OCI-LY1 (cell line): ENCODE results near the gene DGCR8.

Experiments
- H2AFZ ChIP-seq: fragments of 200-600 bp; sonication (generic), shearing (Covaris generic); 2 replicates; pipeline ENCODE4 v1.6.0; 2014; ENCODE audit warnings: antibody characterized with exemption, mild to moderate bottlenecking, low read length
- H3F3A ChIP-seq: fragments of 200-600 bp; sonication (generic), shearing (Covaris generic); 2 replicates; pipeline ENCODE4 v1.6.0; 2014; ENCODE audit warnings: mild to moderate bottlenecking, antibody characterized with exemption, low read length, moderate library complexity; ENCODE audit not compliant: insufficient read depth
- H3K27ac ChIP-seq: fragments of 200-600 bp; sonication (generic); 2 replicates; pipeline ENCODE4 v1.5.1; 2014; ENCODE audit warnings: low read length, mixed run types, mild to moderate bottlenecking, low read depth; ENCODE audit not compliant: poor library complexity, severe bottlenecking
- H3K27me3 ChIP-seq: fragments of 200-600 bp; sonication (generic); 2 replicates; pipeline ENCODE4 v1.6.0; 2014; ENCODE audit warnings: antibody characterized with exemption, mild to moderate bottlenecking, low read length, moderate library complexity; ENCODE audit not compliant: insufficient read depth
- H3K36me3 ChIP-seq: fragments of 200-600 bp; sonication (generic); 2 replicates; pipeline ENCODE4 v1.6.1; 2014; ENCODE audit warnings: mild to moderate bottlenecking, antibody characterized with exemption, low read length, moderate library complexity, mixed read lengths; ENCODE audit not compliant: insufficient read depth
- H3K4me1 ChIP-seq: fragments of 200-600 bp; sonication (generic); 2 replicates; pipeline ENCODE4 v1.5.1; 2014; ENCODE audit warnings: mild to moderate bottlenecking, low read length, moderate library complexity; ENCODE audit not compliant: insufficient read depth, severe bottlenecking
- H3K4me2 ChIP-seq: fragments of 200-600 bp; sonication (generic), shearing (Covaris generic); 2 replicates; pipeline ENCODE4 v1.6.1; 2014; ENCODE audit warnings: low read length
- H3K4me3 ChIP-seq: fragments of 200-600 bp; sonication (generic); 2 replicates; pipeline ENCODE4 v1.5.1; 2014; ENCODE audit warnings: low read length, low read depth, mild to moderate bottlenecking, mixed read lengths; ENCODE audit not compliant: poor library complexity, severe bottlenecking
- H3K79me2 ChIP-seq: fragments of 200-600 bp; shearing (Covaris generic); 2 replicates; pipeline ENCODE4 v1.6.1; 2016; ENCODE audit warnings: mixed run types, low read length, mixed read lengths; ENCODE audit not compliant: insufficient read depth
- H3K9ac ChIP-seq: fragments of 200-600 bp; sonication (generic), shearing (Covaris generic); 2 replicates; pipeline ENCODE4 v1.6.1; 2014; ENCODE audit warnings: mild to moderate bottlenecking, low read length, mixed read lengths
- H3K9me2 ChIP-seq: fragments of 200-600 bp; sonication (generic), shearing (Covaris generic); 2 replicates; pipeline ENCODE4 v1.6.1; 2014; ENCODE audit warnings: low read depth, mild to moderate bottlenecking, low read length, mixed read lengths
- H3K9me3 ChIP-seq: fragments of 200-600 bp; shearing (Covaris generic); 2 replicates; pipeline ENCODE4 v1.6.1; 2014; ENCODE audit warnings: low read length, mixed read lengths
- H4K20me1 ChIP-seq: fragments of 200-600 bp; sonication (generic), shearing (Covaris generic); 2 replicates; pipeline ENCODE4 v1.6.0; 2016; ENCODE audit warnings: mild to moderate bottlenecking, low read length; ENCODE audit not compliant: insufficient read depth
- EZH2 ChIP-seq: fragments of 200-600 bp; sonication (generic), shearing (Covaris generic); IDR thresholded peaks from 2 replicates; pipeline ENCODE4 v1.8.0; 2017; ENCODE audit warnings: borderline replicate concordance, mixed run types, mild to moderate bottlenecking, antibody characterized with exemption, low read length, moderate library complexity, mixed read lengths
- TF ChIP-seq, protein P1 (sequence below): fragments of 200-600 bp; sonication (generic), shearing (Covaris generic); IDR thresholded peaks from 2 replicates; pipeline ENCODE4 v1.5.1; 2017; ENCODE audit warnings: mild to moderate bottlenecking, antibody characterized with exemption, low read length, moderate library complexity, mixed read lengths

Gene DGCR8

DNA sequence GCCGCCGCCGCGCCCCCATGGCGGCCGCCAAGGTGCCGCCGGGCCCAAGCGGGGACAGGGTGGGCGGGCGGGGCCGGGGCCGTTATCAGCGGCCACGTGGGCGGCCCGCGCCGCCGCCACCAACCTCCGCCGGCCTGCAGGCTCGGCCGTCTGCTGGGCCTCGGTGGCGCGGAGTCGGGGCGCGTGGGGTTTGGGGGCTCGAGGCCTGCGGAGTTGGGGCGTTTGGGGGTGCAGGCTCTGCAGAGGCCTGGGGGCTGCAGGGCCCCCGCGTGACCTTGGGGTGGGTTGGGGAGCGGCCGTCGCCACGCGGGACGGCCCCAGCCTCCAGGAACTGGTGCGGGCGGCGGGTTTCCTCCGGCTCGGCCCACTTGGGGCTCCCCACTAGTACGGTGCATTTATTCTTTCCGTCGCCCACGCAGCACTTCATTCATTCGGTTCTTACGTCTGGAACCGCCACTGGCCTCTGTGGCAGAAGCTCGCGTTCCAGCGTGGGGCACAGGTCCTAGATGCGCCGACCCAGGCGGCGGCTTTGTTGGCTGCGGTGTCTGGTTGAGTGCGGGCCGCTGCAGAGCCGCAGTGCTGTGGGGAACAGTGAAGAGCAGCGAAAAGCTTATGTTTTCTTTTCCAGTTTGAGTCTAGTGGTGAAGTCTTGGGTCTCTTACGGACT, 37.7 kb downstream of the DGCR8 start:
- Histone ChIP-seq H3K27ac (peak overlapping the region; percentile 60), H3K27me3 (no peaks in the 10 kb centered on the region), H3K9me2 (no peaks in the 10 kb centered on the region), H3F3A (no peaks in the 10 kb centered on the region), H3K9ac (peak overlapping the region; percentile 94), H3K79me2 (peaks cover 53% of the 10 kb centered on the region), H2AFZ (no peak overlapping the region), H3K4me3 (peak overlapping the region; percentile 96), H4K20me1 (no peaks in the 10 kb centered on the region), H3K9me3 (no peaks in the 10 kb centered on the region), H3K4me1 (peaks cover 36% of the 10 kb centered on the region), H3K36me3 (peaks cover 83% of the 10 kb centered on the region), H3K4me2 (peak overlapping the region; percentile 98)
- no peak for TF ChIP-seq EZH2
- TF ChIP-seq, protein P1, sequence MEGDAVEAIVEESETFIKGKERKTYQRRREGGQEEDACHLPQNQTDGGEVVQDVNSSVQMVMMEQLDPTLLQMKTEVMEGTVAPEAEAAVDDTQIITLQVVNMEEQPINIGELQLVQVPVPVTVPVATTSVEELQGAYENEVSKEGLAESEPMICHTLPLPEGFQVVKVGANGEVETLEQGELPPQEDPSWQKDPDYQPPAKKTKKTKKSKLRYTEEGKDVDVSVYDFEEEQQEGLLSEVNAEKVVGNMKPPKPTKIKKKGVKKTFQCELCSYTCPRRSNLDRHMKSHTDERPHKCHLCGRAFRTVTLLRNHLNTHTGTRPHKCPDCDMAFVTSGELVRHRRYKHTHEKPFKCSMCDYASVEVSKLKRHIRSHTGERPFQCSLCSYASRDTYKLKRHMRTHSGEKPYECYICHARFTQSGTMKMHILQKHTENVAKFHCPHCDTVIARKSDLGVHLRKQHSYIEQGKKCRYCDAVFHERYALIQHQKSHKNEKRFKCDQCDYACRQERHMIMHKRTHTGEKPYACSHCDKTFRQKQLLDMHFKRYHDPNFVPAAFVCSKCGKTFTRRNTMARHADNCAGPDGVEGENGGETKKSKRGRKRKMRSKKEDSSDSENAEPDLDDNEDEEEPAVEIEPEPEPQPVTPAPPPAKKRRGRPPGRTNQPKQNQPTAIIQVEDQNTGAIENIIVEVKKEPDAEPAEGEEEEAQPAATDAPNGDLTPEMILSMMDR: no peak

DNA sequence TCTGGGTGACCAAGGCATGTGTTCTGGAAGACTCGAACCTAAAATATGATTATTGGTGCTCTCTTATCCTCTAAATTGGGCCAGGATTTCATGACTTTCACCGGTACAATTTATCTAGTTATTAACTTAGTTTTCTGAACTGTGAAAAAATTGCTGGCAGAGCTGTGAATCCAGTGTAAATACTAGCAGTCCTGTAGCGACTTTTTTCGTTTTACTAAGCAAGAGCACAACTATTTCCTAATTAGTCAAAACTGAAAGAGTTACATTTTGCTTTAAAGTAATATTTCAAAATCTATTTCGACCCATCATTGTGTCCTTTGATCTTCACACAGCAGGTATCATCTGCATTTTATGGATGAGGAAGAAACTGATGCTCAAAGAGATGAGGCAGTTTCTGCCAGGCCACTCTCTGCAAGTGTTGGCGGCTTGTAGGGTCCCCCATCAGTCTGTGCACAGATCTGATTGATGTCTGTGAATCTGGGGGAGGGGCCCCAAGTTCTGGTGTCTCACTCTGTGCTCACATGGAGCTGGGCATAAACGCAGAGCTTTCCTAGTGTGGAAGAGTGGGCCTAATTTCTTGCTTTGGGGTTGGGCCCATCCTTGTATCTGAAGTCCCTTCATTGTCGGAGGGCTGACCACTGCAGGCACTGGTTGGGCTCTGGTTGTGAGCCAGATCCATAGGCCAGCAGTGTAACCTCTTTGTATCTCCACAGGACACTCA, 38.4 kb downstream of the DGCR8 start:
- Histone ChIP-seq H3K27me3 (no peaks in the 10 kb centered on the region), H3K9me2 (no peaks in the 10 kb centered on the region), H3K4me1 (peaks cover 36% of the 10 kb centered on the region), H3K36me3 (peaks cover 79% of the 10 kb centered on the region), H4K20me1 (no peaks in the 10 kb centered on the region), H3K27ac (peak overlapping the region; percentile 60), H3K9ac (peak overlapping the region; percentile 94), H3K79me2 (peaks cover 53% of the 10 kb centered on the region), H3F3A (no peaks in the 10 kb centered on the region), H2AFZ (no peak overlapping the region), H3K4me3 (peak overlapping the region; percentile 96), H3K4me2 (peak overlapping the region; percentile 98), H3K9me3 (no peaks in the 10 kb centered on the region)
- TF ChIP-seq EZH2: no peak
- TF ChIP-seq, protein P1: no peak

DNA sequence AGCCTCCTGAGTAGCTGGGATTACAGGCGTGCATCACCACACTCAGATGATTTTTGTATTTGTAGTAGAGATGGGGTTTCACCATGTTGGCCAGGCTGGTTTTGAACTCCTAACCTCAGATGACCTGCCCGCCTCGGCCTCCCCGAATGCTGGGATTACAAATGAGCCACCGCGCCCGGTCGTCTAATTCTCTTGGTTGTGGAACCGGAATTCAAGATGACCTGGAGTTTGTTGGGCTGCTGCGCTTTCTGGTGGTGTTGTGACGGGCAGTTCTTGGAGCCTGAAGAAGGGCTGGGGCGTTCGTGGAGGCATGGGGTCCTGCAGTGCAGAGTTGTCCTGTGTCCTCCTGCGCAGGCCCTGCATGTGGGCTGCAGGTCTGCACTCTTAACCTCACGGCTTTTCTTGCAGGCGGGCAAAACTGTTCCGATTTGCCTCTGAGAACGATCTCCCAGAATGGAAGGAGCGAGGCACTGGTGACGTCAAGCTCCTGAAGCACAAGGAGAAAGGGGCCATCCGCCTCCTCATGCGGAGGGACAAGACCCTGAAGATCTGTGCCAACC, 41.9 kb downstream of the DGCR8 start:
- Histone ChIP-seq H3K9ac (no peak overlapping the region), H3K4me2 (no peak overlapping the region)
- TF ChIP-seq EZH2: no peak

More for the DNA sequence above, 41.9 kb downstream of the DGCR8 start:
- H4K20me1 ChIP-seq: no peaks in the 10 kb centered on the region
- peaks cover 41% of the 10 kb centered on the region for H3K79me2 ChIP-seq
- H3K4me1 ChIP-seq: peaks cover 22% of the 10 kb centered on the region
- H3F3A ChIP-seq: no peaks in the 10 kb centered on the region; the same call in 1 of the 2 replicates
- no peak overlapping the region for H2AFZ ChIP-seq
- H3K9me2 ChIP-seq: no peaks in the 10 kb centered on the region
- H3K9me3 ChIP-seq: no peaks in the 10 kb centered on the region
- no peaks in the 10 kb centered on the region for H3K27me3 ChIP-seq
- H3K36me3 ChIP-seq: peaks cover 87% of the 10 kb centered on the region
- no peak overlapping the region for H3K27ac ChIP-seq
- no peak overlapping the region for H3K4me3 ChIP-seq
